Right atrium auricular region (tissue), 2 donors: Measurements from ENCODE around the gene B3GNT9. TPM values are rescaled to one million over a fixed set of nuclear protein-coding genes. Genes with fewer than 3 reads are reported as not detected.

Experiments used
- DNase-seq: peaks from one replicate; pipeline ENCODE4 v3.0.0-alpha.2; 2019; ENCODE audit warnings: low spot score
- H3K27ac ChIP-seq, 2 donors: fragments of 200-600 bp; sonication (generic); 1 replicate in 1 of 2; 2 replicates in 1 of 2; pipeline ENCODE4 v1.5.1; 2016 to 2019
- H3K27me3 ChIP-seq, 2 donors: fragments of 200-600 bp; sonication (generic); one replicate each; pipeline versions ENCODE4 v1.5.1 to v1.6.0; 2017 to 2019
- H3K36me3 ChIP-seq: fragments of 200-600 bp; sonication (generic); one replicate; pipeline ENCODE4 v1.5.1; 2016
- H3K4me1 ChIP-seq, 2 donors: fragments of 200-600 bp; sonication (generic); one replicate each; pipeline versions ENCODE4 v1.5.1 to v1.6.0; 2017 to 2019
- H3K4me3 ChIP-seq, 2 donors: fragments of 200-600 bp; sonication (generic); 1 replicate in 1 of 2; 2 replicates in 1 of 2; pipeline ENCODE4 v1.5.1; 2017 to 2019; ENCODE audit warnings: mild to moderate bottlenecking in 1 of 2, moderate library complexity in 1 of 2
- H3K9me3 ChIP-seq, 2 donors: fragments of 200-600 bp; sonication (generic); one replicate each; pipeline ENCODE4 v1.5.1; 2019
- total RNA-seq, 2 donors: library from RNA; depleted of rRNA; stranded (reverse); fragments of >200 nt; gene quantifications; one replicate each; pipeline ENCODE4 v1.1.0, GENCODE V29; 2016
- TF ChIP-seq, protein P1 (sequence below), 2 donors: fragments of 200-600 bp; sonication (generic); IDR thresholded peaks; one replicate each; pipeline ENCODE4 v1.5.1; 2019; ENCODE audit warnings: antibody characterized with exemption in 2 of 2

B3GNT9 gene
- total RNA-seq, 2 donors from 2014 or later = 12.2 to 31.6 TPM

DNA sequence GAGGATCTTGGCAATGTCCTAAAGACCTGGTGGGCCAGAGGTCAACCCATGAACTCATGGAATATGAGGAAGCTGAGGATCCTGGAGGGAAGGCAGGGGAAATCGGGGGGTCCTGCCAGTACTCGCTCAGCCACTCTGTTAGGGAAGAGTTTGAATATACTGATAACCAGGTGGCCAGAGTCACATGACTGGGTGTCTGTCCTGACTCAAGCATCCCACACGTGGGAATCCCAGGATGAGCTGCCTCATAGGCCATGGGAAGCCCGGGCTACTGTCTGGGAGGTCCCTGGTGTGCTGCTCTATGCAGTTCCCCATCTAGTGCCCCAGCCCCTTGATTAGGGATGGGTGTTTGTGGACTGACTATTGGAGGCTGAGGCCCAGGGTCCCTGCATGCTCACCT is 37.5 kb upstream of the B3GNT9 start:
- no peak for DNase-seq
- peaks cover 0 to 38% of the 10 kb centered on the region in 2 donors for H3K4me1 ChIP-seq

DNA sequence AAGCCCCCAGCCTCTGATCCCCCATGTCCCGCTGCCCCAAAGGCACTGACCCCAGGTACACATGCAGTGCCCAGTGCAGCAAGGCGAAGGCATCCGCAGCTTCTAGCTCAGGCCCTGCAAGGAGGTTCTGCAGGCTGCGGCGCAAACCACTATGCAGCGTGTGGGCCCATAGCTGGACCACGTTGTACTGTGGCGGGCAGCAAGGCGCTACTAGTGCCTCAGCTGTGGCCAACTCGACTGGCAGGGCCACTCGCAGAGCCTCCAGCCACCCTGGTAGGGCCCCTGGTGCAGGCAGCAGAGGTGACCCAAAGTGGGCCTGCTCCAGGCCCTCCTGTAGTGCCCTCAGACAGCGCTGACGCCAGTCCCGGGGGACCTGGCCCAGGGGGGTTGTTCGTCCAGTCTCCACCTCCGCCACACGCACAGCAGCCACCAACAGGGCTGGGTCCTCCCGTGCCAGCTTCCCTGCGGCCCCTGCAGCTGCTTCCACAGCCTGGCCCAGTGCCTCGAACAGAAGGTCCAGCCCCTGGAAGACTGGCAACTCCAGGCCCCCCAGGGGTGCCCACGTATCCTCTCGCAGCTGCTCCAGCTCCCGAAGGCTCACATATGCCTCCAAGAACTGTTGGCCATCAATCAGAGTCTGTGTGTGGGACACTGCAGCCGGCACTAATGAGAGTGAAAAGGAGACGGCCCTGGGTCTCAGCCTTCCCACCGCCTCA is 36.5 kb upstream of the B3GNT9 start:
- Histone ChIP-seq H3K4me1 (peaks cover 0 to 39% of the 10 kb centered on the region in 2 donors), H3K36me3 (no peaks in the 10 kb centered on the region), H3K4me3 (no peak overlapping the region), H3K27me3 (no peaks in the 10 kb centered on the region), H3K9me3 (no peaks in the 10 kb centered on the region), H3K27ac (no peak overlapping the region)
- TF ChIP-seq, protein P1, sequence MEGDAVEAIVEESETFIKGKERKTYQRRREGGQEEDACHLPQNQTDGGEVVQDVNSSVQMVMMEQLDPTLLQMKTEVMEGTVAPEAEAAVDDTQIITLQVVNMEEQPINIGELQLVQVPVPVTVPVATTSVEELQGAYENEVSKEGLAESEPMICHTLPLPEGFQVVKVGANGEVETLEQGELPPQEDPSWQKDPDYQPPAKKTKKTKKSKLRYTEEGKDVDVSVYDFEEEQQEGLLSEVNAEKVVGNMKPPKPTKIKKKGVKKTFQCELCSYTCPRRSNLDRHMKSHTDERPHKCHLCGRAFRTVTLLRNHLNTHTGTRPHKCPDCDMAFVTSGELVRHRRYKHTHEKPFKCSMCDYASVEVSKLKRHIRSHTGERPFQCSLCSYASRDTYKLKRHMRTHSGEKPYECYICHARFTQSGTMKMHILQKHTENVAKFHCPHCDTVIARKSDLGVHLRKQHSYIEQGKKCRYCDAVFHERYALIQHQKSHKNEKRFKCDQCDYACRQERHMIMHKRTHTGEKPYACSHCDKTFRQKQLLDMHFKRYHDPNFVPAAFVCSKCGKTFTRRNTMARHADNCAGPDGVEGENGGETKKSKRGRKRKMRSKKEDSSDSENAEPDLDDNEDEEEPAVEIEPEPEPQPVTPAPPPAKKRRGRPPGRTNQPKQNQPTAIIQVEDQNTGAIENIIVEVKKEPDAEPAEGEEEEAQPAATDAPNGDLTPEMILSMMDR (IDR thresholded peaks at IDR 0.05) = no peak
- DNase-seq = no peak

More for the DNA sequence above, 37.5 kb upstream of the B3GNT9 start:
- no peak overlapping the region for H3K27ac ChIP-seq
- no peaks in the 10 kb centered on the region for H3K9me3 ChIP-seq
- H3K27me3 ChIP-seq = no peaks in the 10 kb centered on the region
- TF ChIP-seq, protein P1 (IDR thresholded peaks at IDR 0.05) = no peak
- no peak overlapping the region for H3K4me3 ChIP-seq
- H3K36me3 ChIP-seq = peaks cover 1% of the 10 kb centered on the region

DNA sequence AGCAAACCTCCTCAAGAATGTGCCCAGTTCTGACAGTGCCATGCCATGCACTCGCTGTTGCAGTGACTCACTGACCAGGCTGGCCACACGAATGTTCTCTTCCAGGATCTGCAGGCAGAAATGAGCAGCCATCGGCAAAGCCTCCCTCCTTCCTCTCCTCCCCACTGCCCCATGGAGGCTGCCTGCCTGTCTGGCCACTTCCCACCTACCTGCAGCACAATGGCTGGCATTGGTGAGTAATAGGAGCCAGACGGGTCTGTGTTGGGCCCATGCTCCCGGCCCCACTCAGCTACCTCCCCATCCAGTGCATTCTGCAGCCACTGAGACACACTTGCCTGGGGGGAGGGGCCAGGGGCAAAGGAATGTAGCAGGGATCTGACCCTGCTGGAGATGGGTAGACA is 35.8 kb upstream of the B3GNT9 start:
- no peak overlapping the region for H3K27ac ChIP-seq
- no peak for DNase-seq
- H3K4me3 ChIP-seq = no peak overlapping the region
- H3K9me3 ChIP-seq = no peaks in the 10 kb centered on the region
- H3K36me3 ChIP-seq = no peaks in the 10 kb centered on the region
- TF ChIP-seq, protein P1 (IDR thresholded peaks at IDR 0.05) = no peak
- peaks cover 0 to 37% of the 10 kb centered on the region in 2 donors for H3K4me1 ChIP-seq
- H3K27me3 ChIP-seq = no peaks in the 10 kb centered on the region

DNA sequence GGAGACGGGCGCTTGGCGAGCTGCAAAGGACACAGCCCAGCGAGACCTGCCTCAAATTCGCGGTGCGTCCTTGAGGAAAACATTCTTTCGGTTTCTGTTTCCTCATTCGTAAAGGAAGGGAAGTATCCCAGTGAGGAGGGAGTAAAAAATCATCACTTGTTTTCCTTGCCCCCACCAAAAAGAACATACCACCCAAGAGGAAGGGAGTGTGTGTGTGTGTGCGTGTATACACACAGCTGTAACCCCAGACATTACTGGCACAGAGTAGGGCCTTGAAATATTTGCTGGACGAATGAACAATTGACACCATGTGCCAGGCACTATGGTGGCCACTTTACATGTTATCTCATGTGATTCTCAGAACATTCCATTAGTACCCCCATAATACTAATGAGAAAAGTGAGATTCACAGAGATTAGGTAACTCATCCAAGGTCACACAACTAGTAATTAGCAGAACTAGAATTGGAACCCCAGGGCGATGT is 34.9 kb upstream of the B3GNT9 start:
- TF ChIP-seq, protein P1 (IDR thresholded peaks at IDR 0.05) = no peak
- DNase-seq = no peak
- Histone ChIP-seq H3K27ac (no peak overlapping the region), H3K27me3 (no peaks in the 10 kb centered on the region), H3K9me3 (no peaks in the 10 kb centered on the region), H3K36me3 (no peaks in the 10 kb centered on the region), H3K4me3 (no peak overlapping the region), H3K4me1 (peaks cover 0 to 29% of the 10 kb centered on the region in 2 donors)

DNA sequence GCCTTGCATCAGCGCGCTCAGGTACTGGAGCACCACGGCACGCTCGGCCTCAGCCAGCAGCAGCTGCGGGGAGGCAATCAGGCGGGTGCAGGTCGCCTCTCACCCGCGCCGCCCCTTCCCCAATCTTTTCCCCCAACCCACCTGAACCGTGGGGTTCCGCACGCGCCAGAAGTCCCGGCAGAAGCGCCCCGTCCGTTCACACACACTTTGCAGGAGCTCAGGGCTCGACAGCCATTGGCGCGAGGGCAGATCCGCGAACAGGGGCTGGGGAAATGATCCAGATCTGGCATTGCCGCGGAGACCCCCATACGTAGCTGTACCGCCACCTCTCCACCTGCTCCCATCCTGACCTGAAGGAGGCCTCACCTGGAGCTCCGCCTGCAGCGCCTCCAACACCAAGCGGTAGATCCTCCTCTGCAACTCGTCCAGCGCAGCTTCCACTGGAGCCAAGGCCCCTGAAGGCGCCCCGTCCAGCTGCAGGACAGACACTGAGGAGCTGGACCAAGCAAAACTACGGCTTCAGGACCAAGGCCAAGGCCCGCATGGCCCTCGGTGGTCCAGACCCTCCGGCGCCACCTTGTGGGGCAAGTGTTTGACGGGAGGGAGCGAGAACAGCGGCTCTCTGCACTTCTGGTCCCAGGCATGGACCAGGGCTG is 34.3 kb upstream of the B3GNT9 start:
- H3K4me3 ChIP-seq = peak overlapping the region in 1 of 2 donors; percentile 72

More for the DNA sequence above, 34.3 kb upstream of the B3GNT9 start:
- Histone ChIP-seq H3K4me1 (peaks cover 0 to 29% of the 10 kb centered on the region in 2 donors), H3K9me3 (no peaks in the 10 kb centered on the region), H3K27ac (no peak overlapping the region), H3K27me3 (no peaks in the 10 kb centered on the region), H3K36me3 (no peaks in the 10 kb centered on the region)
- DNase-seq = peak; percentile 93
- TF ChIP-seq, protein P1 (IDR thresholded peaks at IDR 0.05) = peak; percentile 81 to 91
